HCT116 (cell line): Measurements from ENCODE around the gene NDUFS7. TPM values are rescaled to one million over a fixed set of nuclear protein-coding genes. Genes with fewer than 3 reads are reported as not detected.

Source experiments
- ATAC-seq: fragments of 200-7000 bp; cut with Tn5 transposase; 2 replicates; pipeline ENCODE4 v1.9.1; 2020; ENCODE audit warnings: mild to moderate bottlenecking, moderate library complexity
- BruUV-seq: library from RNA; stranded (reverse); fragments of 400-500 nt; replicated peaks from 2 replicates; lab custom pipeline; 2021; lab: Mats Ljungman, UMichigan
- CTCF ChIA-PET: fragments of 300-600 bp; sonication (Branson Sonifier 250); formaldehyde crosslinking; loops from one replicate; lab custom pipeline; 2021; ENCODE audit warnings: antibody characterized with exemption; lab: Charles Lee
- POLR2A ChIA-PET: fragments of 300-600, 350-600 bp; sonication (Branson Sonifier 250); formaldehyde crosslinking; loops from one replicate; lab custom pipeline; 2021; ENCODE audit warnings: antibody characterized with exemption; lab: Charles Lee
- RAD21 ChIA-PET, 2 experiments: fragments of 300-600 bp; sonication (Branson Sonifier 250); formaldehyde crosslinking; loops; one replicate each; lab custom pipeline; 2023; ENCODE audit warnings: low total read pairs in 2 of 2; ENCODE audit not compliant: uncharacterized antibody in 2 of 2, unreplicated experiment in 2 of 2, low non-redundant PET in 1 of 2; lab: Charles Lee
- DNase-seq: peaks from one replicate; pipeline ENCODE4 v3.0.0-alpha.2; 2010; ENCODE audit warnings: low read depth, low spot score
- H2AFZ ChIP-seq: fragments of 200-600 bp; shearing (Covaris generic), sonication (generic); 2 replicates; pipeline ENCODE4 v1.6.1; 2017; ENCODE audit warnings: low read depth, mixed run types, mixed read lengths, antibody characterized with exemption, low read length; ENCODE audit not compliant: poor library complexity, severe bottlenecking
- H3K27ac ChIP-seq: 2 replicates; pipeline ENCODE4 v1.5.1; 2012; ENCODE audit warnings: low read depth, low read length
- H3K27me3 ChIP-seq: fragments of 200-600 bp; sonication (generic); 2 replicates; pipeline ENCODE4 v1.6.1; 2016; ENCODE audit warnings: mixed run types, low read length, mixed read lengths; ENCODE audit not compliant: insufficient read depth
- H3K36me3 ChIP-seq, 2 experiments: fragments of 200-500 bp in 1 of 2; fragments of 200-600 bp in 1 of 2; sonication (Bioruptor generic) in 1 of 2; sonication (generic) in 1 of 2; 2 replicates each; pipeline versions ENCODE4 v1.5.1 to v1.6.1; 2014 to 2016; ENCODE audit warnings: low read length in 2 of 2, inconsistent platforms in 1 of 2, mixed read lengths in 1 of 2, mixed run types in 1 of 2; ENCODE audit not compliant: insufficient read depth in 2 of 2, control insufficient read depth in 1 of 2
- H3K4me1 ChIP-seq, 2 experiments: fragments of 200-600 bp in 1 of 2; sonication (generic) in 1 of 2; 2 replicates each; pipeline versions ENCODE4 v1.5.1 to v1.6.1; 2012 to 2017; ENCODE audit warnings: low read length in 2 of 2, inconsistent platforms in 1 of 2, mild to moderate bottlenecking in 1 of 2, mixed read lengths in 1 of 2, mixed run types in 1 of 2, moderate library complexity in 1 of 2; ENCODE audit not compliant: insufficient read depth in 2 of 2, control insufficient read depth in 1 of 2
- H3K4me2 ChIP-seq: fragments of 200-600 bp; sonication (generic); 2 replicates; pipeline ENCODE4 v1.6.1; 2017; ENCODE audit warnings: mixed run types, low read length, mixed read lengths
- H3K4me3 ChIP-seq, 2 experiments: fragments of 200-600 bp in 1 of 2; sonication (generic) in 1 of 2; replicated peaks in 1 of 2; 2 replicates each; pipeline ENCODE4 v1.5.1; 2011 to 2016; ENCODE audit warnings: low read length in 2 of 2, control low read depth in 1 of 2, low read depth in 1 of 2, mild to moderate bottlenecking in 1 of 2, mixed read lengths in 1 of 2, mixed run types in 1 of 2
- H3K79me2 ChIP-seq: fragments of 200-600 bp; sonication (generic); 2 replicates; pipeline ENCODE4 v1.6.1; 2017; ENCODE audit warnings: mild to moderate bottlenecking, mixed run types, low read length, moderate library complexity, mixed read lengths; ENCODE audit not compliant: insufficient read depth
- H3K9ac ChIP-seq: fragments of 200-600 bp; sonication (generic); 2 replicates; pipeline ENCODE4 v1.6.1; 2016; ENCODE audit warnings: low read length, mixed read lengths
- H3K9me2 ChIP-seq: fragments of 200-600 bp; sonication (generic), shearing (Covaris generic); 2 replicates; pipeline ENCODE4 v1.6.1; 2017; ENCODE audit warnings: mixed run types, mild to moderate bottlenecking, moderate library complexity; ENCODE audit not compliant: insufficient read depth
- H3K9me3 ChIP-seq, 2 experiments: fragments of 200-500 bp in 1 of 2; fragments of 200-600 bp in 1 of 2; sonication (Bioruptor generic) in 1 of 2; sonication (generic) in 1 of 2; 2 replicates each; pipeline ENCODE4 v1.6.1; 2014 to 2017; ENCODE audit warnings: low read length in 2 of 2, mixed read lengths in 2 of 2, inconsistent platforms in 1 of 2, low read depth in 1 of 2, mild to moderate bottlenecking in 1 of 2, mixed run types in 1 of 2, moderate library complexity in 1 of 2; ENCODE audit not compliant: control insufficient read depth in 1 of 2, insufficient read depth in 1 of 2
- H4K20me1 ChIP-seq: fragments of 200-600 bp; sonication (generic), shearing (Covaris generic); 2 replicates; pipeline ENCODE4 v1.6.1; 2017; ENCODE audit warnings: mixed run types, mild to moderate bottlenecking, moderate library complexity; ENCODE audit not compliant: insufficient read depth
- CEBPB ChIP-seq: IDR thresholded peaks from 2 replicates; pipeline ENCODE4 v1.6.1; 2012; ENCODE audit warnings: low read depth
- CTCF ChIP-seq, 3 experiments: fragments of 200-600 bp in 1 of 3; sonication (generic) in 1 of 3; IDR thresholded peaks in 2 of 3; conservative IDR thresholded peaks in 1 of 3; 2 replicates each; pipeline ENCODE4 v1.5.1; 2012 to 2017; ENCODE audit warnings: low read depth in 2 of 3, low read length in 2 of 3, antibody characterized with exemption in 1 of 3, borderline replicate concordance in 1 of 3, control low read depth in 1 of 3, mild to moderate bottlenecking in 1 of 3, mixed read lengths in 1 of 3, mixed run types in 1 of 3, moderate library complexity in 1 of 3; ENCODE audit not compliant: insufficient read depth in 1 of 3
- ELF1 ChIP-seq: IDR thresholded peaks from 2 replicates; pipeline ENCODE4 v1.6.1; 2012; ENCODE audit warnings: low read depth, borderline replicate concordance
- JUND ChIP-seq: IDR thresholded peaks from 2 replicates; pipeline ENCODE4 v1.6.1; 2012
- POLR2A ChIP-seq: IDR thresholded peaks from 2 replicates; pipeline ENCODE4 v1.7.0; 2011; ENCODE audit warnings: borderline replicate concordance; ENCODE audit not compliant: insufficient read depth, insufficient read length; ENCODE audit errors: extremely low read depth
- POLR2AphosphoS5 ChIP-seq: IDR thresholded peaks from 2 replicates; pipeline ENCODE4 v1.6.1; 2011; ENCODE audit warnings: mild to moderate bottlenecking, low read depth, low read length, moderate library complexity
- REST ChIP-seq: IDR thresholded peaks from 2 replicates; pipeline ENCODE4 v1.6.1; 2012; ENCODE audit warnings: low read depth
- SIN3A ChIP-seq: IDR thresholded peaks from 2 replicates; pipeline ENCODE4 v1.6.1; 2012; ENCODE audit warnings: low read depth
- SP1 ChIP-seq: IDR thresholded peaks from 2 replicates; pipeline ENCODE4 v1.6.1; 2012; ENCODE audit warnings: low read depth
- SRF ChIP-seq: IDR thresholded peaks from 2 replicates; pipeline ENCODE4 v1.6.1; 2012; ENCODE audit warnings: low read depth
- intact Hi-C: fragments of 100-400 bp; cut with micrococcal nuclease; formaldehyde crosslinking; loops from 2 replicates; pipeline ENCODE4 v1.10.0; 2022
- total RNA-seq: library from RNA; stranded (reverse); gene quantifications from one replicate; pipeline ENCODE4 v1.2.1, GENCODE V29; 2021; ENCODE audit not compliant: unreplicated experiment
- TF ChIP-seq, protein P1 (sequence below): IDR thresholded peaks from 2 replicates; pipeline ENCODE4 v1.6.1; 2012

Gene NDUFS7
- total RNA-seq, 1 experiment from 2014 or later, result 114 TPM

DNA sequence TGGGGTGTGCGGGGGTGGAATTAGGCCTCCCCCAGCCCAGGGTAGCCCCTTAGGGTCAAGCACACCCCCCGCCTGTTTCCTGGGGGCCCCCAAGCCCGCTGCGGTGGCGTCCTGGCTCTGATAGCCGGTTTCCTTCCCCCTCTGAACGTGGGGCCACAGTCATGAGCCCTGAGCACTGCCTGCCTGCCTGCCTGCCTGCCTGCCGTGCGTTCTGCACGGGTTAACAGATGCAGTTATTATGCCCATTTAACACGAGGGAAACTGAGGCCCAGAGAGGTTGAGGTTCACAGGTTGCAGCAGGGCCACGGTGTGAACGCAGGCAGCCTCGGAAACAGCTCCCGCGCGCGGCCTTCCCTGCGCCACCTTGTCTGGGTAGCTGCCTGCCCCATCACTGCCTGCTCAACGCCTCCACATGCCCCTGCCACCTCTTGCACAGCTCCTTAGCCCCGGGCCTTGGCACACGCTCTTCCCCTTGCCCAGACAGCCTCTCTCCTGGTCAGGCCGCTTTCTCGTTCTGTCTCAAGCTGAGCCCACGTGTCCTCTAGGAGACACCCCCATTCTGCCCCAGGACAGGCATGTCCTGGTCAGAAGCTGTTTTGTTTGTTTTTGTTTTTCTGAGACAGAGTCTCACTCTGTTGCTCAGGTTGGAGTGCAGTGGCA, 18.8 kb downstream of the NDUFS7 start:
- Histone ChIP-seq H3K36me3 (peaks cover 0 to 6% of the 10 kb centered on the region in 2 experiments; a peak in 2 of 4 replicates), H3K27ac (0 out of 2 replicates have a peak overlapping the region, but pooled peaks have one; percentile 30), H4K20me1 (no peaks in the 10 kb centered on the region), H3K4me1 (peaks cover 16 to 45% of the 10 kb centered on the region in 2 experiments), H3K27me3 (no peaks in the 10 kb centered on the region), H3K4me2 (peak overlapping the region; percentile 29), H3K9me3 (no peaks in the 10 kb centered on the region), H3K9me2 (no peaks in the 10 kb centered on the region), H3K9ac (no peak overlapping the region), H3K79me2 (peaks cover 14% of the 10 kb centered on the region), H3K4me3 (0 out of 4 replicates have a peak overlapping the region, but pooled peaks of 1 of the 2 experiments have one; percentile 7), H2AFZ (no peak overlapping the region)
- ChIA-PET RAD21 (no interaction called here), CTCF (no interaction called here), POLR2A (interaction anchor here (0.9 kb wide), 1 partner anchor 20 kb away, joined by 3 read pairs; no protein-coding TSS in a partner anchor)
- DNase-seq, result no peak
- intact Hi-C loops, result loop anchor here (10.0 kb wide), 1 partner anchor 128 kb away; the partner anchor contains the start of gene FAM174C
- no peak for TF ChIP-seq SP1
- TF ChIP-seq, protein P1, sequence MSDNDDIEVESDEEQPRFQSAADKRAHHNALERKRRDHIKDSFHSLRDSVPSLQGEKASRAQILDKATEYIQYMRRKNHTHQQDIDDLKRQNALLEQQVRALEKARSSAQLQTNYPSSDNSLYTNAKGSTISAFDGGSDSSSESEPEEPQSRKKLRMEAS, result peak; percentile 29; the same call in 1 of the 2 replicates
- TF ChIP-seq, all 23 proteins: peak for 1
- BruUV-seq, result no TSS peak
- ATAC-seq, result no peak

DNA sequence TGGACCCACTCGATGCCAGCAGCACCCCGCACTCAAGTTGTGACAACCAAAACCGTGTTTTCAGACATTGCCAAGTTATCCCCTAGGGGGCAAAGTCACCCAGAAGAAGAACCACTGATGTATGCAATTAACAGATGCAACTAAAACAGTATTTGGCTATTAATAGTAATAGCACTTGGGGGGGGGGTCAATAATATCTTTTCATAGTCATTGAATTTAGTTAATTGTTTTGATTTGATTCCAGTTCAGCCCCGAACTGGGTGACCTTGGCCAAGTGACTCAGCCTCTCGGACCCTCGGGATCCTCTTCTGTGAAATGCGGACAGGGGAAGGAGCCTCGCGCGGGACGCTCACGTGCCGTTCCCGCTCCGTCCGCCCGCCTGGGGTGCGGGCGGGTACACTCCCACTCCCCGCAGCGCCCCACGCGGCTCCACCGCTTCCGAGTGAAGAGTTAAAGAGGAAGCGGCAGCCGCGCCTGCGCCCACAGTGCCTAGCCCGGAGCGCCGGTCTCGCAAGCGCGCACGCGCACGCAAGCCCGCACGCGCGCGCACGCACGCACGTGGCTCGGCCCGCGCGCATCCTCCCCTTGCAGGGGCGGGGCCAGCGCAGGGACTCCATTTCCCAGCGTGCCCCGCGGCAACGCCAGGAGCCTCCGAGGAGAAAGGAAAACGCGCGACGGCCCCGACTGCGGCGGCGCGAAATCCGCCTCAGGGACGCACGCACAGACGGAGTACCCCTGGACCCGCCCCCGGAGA, 23.2 kb downstream of the NDUFS7 start:
- peak overlapping the region; percentile 98 for H3K27ac ChIP-seq
- peak; percentile 96 for DNase-seq
- H3K4me3 ChIP-seq, result peak overlapping the region; percentile 54 to 61
- ChIA-PET CTCF (no interaction called here), POLR2A (no interaction called here), RAD21 (no interaction called here)
- peak; percentile 84 for ATAC-seq
- peaks cover 26 to 54% of the 10 kb centered on the region in 2 experiments for H3K4me1 ChIP-seq
- H2AFZ ChIP-seq, result no peak overlapping the region
- peaks cover 24% of the 10 kb centered on the region; the same call in 1 of the 2 replicates for H4K20me1 ChIP-seq
- intact Hi-C loops, result loop anchor here (10.0 kb wide), 1 partner anchor 132 kb away; the partner anchor contains the start of gene FAM174C
- peaks cover 43% of the 10 kb centered on the region for H3K79me2 ChIP-seq
- no peaks in the 10 kb centered on the region for H3K27me3 ChIP-seq
- H3K9me2 ChIP-seq, result no peaks in the 10 kb centered on the region
- peaks cover 2 to 28% of the 10 kb centered on the region in 2 experiments; a peak in 2 of 4 replicates for H3K36me3 ChIP-seq
- H3K9ac ChIP-seq, result peak overlapping the region; percentile 68
- H3K4me2 ChIP-seq, result peak overlapping the region; percentile 86
- H3K9me3 ChIP-seq, result no peaks in the 10 kb centered on the region
- TSS peak; percentile 96 for BruUV-seq
- TF ChIP-seq POLR2AphosphoS5 (peak; percentile 75), JUND (no peak), CTCF (IDR thresholded peaks at IDR 0.05 in 2 of 3, conservative IDR thresholded peaks at IDR 0.05 in 1 of 3; ENCODE audit: borderline replicate concordance in 1 of 3, insufficient read depth in 1 of 3, low read depth in 2 of 3, low read length in 2 of 3) (peak in 2 of 3 experiments; percentile 55 to 66; a peak in 5 of 6 replicates), ELF1 (no peak), REST (no peak), POLR2A (peak; percentile 75), CEBPB (no peak), SRF (no peak), SIN3A (no peak)
- TF ChIP-seq, protein P1, result peak; percentile 94
